Left hindlimb (tissue), 1 donor: ENCODE measurements around the gene PABPC1L.

Experiments used
- DNase-seq: peaks from one replicate; pipeline ENCODE4 v3.0.0-alpha.2; 2018

Gene PABPC1L

DNA sequence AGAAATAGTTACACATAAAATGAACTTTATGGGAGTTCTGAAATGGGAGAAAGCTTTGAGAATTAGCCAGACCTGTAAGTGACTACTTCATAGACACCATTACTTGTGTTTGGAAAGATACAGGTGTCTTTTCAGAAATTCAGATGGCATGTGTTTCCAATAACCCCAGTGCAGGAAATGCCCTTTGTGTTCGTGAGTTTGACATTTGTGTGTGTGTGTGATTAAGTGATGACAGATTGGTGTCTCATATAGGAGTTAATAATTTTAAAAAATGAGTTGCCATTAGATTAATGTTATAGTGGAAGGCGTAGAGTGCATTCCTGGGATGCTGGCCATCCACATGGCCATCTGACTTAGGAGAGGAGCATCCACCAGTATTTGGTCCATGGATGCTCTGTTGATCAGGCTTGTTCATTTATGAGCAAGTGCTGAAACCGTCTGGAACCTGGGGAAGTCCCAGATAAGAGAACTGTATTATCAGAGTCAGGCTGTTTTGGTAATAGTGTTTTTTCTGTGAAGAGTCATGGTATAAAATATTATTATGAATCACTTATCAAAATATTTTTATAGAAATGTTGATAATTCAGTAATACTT is 59.5 kb downstream of the PABPC1L start:
- DNase-seq: no peak

DNA sequence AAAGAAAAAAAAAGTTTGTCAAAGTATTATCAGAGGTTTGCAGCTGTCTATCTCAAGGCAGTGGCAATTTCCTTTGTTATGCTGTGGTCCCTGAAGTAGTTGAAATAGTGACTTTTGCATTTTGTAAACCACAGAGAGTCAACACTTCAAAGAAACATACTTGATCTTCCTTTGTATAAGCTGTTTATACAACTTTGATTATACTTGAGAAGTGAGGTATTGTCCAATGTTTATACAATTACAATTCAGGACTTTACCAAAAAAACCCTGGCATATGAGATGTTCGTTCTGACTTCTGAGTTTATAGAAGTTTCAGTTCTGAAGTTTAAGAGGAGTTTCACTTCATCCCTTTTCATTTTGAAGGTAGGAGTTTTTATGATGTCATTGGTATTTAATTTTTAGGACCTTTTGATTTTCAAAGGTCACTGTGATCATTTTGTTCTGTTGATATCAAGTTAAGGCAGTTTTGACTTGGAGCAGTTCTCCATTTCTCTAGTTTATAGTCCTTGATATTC is 60.4 kb downstream of the PABPC1L start:
- no peak for DNase-seq

DNA sequence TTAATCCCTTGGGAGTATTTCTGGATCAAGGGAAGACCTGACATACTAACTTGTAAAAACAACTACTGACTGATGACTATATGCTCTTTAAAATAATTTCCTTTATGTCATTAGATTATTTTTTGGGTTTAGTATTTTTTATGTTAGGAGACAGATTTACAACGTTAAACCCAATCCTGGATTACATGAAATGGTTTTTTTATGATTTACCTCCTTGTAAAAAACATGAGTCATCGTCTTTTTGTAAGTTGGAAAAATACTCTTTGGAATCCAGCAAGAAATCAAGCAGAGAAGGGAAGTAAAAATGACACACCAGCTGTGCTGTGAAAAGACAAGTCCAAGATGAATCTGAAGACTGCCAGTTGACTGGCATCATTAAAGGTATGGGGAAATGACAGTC is 63.2 kb downstream of the PABPC1L start:
- DNase-seq: no peak

DNA sequence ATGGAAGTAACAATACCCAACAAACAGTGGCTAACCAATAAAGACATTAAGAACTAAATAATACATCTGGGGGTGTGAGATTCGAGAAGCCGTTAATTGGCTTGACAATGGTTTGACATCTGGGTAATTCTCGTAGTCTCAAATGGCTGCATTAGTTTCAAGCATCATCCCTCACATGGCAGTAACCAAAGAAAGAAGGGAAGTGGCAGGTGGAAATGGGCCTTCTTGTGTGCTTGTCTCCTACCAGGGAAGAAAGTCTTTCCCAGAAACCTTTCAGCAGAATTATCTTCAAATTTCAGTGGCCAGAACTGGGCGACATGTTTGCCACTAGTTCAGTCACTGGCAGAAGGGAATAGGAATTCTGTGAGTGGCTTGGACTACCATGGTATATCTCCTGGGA is 66.8 kb downstream of the PABPC1L start:
- no peak for DNase-seq

DNA sequence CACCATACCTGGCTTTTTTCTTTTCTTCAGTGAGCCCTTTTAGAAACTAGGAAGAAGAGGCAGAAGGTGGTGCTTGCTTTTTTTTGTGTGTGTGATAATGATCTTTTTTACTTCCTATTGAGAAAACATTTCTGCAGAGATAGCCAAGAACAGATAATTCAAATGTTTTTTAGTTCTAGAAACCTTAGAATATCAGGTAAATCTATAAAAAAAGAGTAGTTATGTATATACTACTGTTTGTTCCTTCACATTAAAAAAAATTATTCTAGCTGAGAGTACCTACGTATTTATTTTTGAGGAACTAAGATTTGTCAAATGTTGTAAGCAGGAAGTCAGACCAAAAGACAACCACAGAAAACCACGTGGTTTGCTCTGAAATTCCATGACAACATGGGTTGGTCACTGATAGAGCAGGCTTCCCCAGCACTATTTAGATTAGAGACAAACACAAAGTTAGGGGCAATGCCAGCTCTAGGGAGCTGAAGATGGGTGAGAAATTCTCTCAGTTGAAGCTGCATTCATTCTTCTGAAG is 69.3 kb downstream of the PABPC1L start:
- no peak for DNase-seq

DNA sequence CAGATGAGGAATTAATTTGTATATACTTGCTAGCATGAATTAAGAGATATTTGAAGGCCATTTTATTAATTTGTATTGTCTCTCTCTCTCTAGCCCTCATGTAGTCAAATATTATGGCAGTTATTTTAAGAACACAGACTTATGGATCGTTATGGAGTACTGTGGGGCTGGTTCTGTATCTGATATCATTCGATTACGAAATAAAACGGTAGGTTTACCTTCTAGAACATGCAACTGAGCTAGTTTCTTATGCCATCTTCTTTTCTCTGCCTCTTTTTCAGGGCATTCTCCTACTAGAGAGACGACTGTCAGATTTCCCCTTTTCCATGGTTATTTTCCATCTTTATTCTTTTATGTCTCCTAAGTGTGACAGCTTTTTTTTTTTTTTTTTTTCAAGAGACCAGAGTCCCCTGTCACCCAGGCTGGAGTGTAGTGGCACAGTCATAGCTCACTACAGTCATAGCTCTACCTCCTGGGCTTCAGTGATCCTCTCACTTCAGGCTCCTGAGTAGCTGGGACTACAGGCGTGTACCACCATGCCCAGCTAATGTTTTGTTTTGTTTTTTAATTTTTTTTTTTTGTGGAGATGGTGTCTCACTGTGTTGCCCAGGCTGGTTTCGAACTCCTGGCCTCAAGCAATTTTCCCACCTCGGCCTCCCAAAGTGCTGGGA is 72.0 kb downstream of the PABPC1L start:
- no peak for DNase-seq

DNA sequence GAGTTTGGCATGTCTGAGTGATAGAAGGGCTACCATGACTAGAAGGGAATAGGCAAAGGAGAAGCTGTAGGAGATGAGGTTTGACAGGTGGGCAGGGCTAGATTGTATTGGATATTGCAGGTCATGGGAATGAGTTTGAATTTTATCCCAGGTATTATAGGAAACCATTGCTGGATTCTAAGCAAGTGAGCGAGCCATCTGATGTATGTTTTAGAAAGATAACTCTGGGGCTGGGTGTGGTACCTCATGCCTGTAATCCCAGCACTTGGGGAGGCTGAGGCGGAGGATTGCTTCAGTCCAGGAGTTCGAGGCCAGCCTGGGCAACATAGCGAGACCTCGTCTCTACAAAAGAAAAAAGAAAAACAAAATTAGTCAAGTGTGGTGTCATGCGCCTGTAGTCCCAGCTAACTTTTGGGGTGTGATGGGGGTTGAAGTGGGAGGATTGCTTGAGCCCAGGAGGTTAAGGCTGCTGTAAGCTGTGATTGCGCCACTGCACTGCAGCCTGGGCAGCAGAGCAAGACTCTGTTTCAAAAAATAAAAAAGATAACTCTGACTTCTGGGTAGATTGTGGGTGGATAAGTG is 73.3 kb downstream of the PABPC1L start:
- DNase-seq: no peak

DNA sequence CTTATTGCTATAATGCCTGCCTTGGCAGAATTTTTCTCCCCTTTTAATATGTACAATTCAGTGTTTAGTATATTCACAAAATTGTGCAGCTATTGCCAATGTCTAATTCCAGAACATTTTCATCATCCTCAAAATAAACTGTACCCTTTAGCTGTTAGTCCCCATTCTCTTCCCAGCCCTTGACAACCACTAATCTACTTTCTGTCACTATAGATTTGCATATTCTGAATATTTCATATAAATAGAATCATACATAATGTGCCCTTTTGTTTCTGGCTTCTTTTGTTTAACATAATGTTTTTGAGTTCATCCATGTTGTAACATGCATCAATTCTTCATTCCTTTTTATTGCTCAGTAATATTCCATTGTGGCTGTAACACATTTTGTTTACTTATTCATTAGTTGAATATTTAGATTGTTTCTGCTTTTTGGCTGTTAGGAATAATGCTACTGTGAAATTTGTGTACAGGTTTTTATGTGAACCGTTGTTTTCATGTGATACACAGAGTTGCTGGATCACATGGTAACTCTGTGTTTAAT is 78.8 kb downstream of the PABPC1L start:
- no peak for DNase-seq
